8988T (cell line): ENCODE measurements around the gene MCF2L2.
"Not testable (repeated sequence)": the region's sequence is repeated elsewhere in the genome, so short reads cannot be mapped to it uniquely, and the experiment has no call there.

Source experiments
- DNase-seq: peaks from one replicate; pipeline ENCODE4 v3.0.0; 2011

Gene MCF2L2

GRCh38 chr3:183442994-183443393, 14.6 kb upstream of the MCF2L2 start:
- no peak for DNase-seq

- not testable (repeated sequence) for DNase-seq
These were observed 12.1 kb upstream of the MCF2L2 start for GRCh38 chr3:183440521-183440920.

GRCh38 chr3:183439515-183439914, 11.1 kb upstream of the MCF2L2 start:
- no peak for DNase-seq

GRCh38 chr3:183438735-183439134, 10.3 kb upstream of the MCF2L2 start:
- DNase-seq: no peak

- DNase-seq: no peak
These were observed 9.5 kb upstream of the MCF2L2 start for GRCh38 chr3:183437666-183438564.

- no peak for DNase-seq
These were observed 8.6 kb upstream of the MCF2L2 start for GRCh38 chr3:183437061-183437460.

- DNase-seq: no peak
These were observed 7.2 kb upstream of the MCF2L2 start for GRCh38 chr3:183435661-183436060.

- DNase-seq: no peak
These were observed 6.6 kb upstream of the MCF2L2 start for GRCh38 chr3:183434992-183435391.

- DNase-seq: no peak
These were observed 6.1 kb upstream of the MCF2L2 start for GRCh38 chr3:183434503-183434902.

- no peak for DNase-seq
These were observed 2.0 kb upstream of the MCF2L2 start for GRCh38 chr3:183430325-183430957.

- peak; percentile 71 for DNase-seq
These were observed 458 bp downstream of the MCF2L2 start for GRCh38 chr3:183427876-183428446.

- DNase-seq: no peak
These were observed 1.1 kb downstream of the MCF2L2 start for GRCh38 chr3:183427196-183427875.

- not testable (repeated sequence) for DNase-seq
These were observed 9.6 kb downstream of the MCF2L2 start for GRCh38 chr3:183418807-183419206.

GRCh38 chr3:183411216-183411922, 17.1 kb downstream of the MCF2L2 start:
- no peak for DNase-seq

- no peak for DNase-seq
These were observed 17.7 kb downstream of the MCF2L2 start for GRCh38 chr3:183410759-183411158.

- DNase-seq: no peak
These were observed 18.1 kb downstream of the MCF2L2 start for GRCh38 chr3:183410280-183410679.

GRCh38 chr3:183409219-183409618, 19.2 kb downstream of the MCF2L2 start:
- DNase-seq: no peak

GRCh38 chr3:183401678-183402077, 26.7 kb downstream of the MCF2L2 start:
- no peak for DNase-seq

- DNase-seq: no peak
These were observed 28.1 kb downstream of the MCF2L2 start for GRCh38 chr3:183400352-183400751.

GRCh38 chr3:183396662-183397391, 31.6 kb downstream of the MCF2L2 start:
- no peak for DNase-seq

- no peak for DNase-seq
These were observed 34.3 kb downstream of the MCF2L2 start for GRCh38 chr3:183394150-183394549.

- no peak for DNase-seq
These were observed 34.8 kb downstream of the MCF2L2 start for GRCh38 chr3:183393625-183394024.
